Astrocyte of the spinal cord (primary cell): ENCODE data around the gene MYOC.
"Not testable (repeated sequence)": the region's sequence is repeated elsewhere in the genome, so short reads cannot be mapped to it uniquely, and the experiment has no call there.

ENCODE experiments used
- DNase-seq: peaks from one replicate; pipeline ENCODE4 v3.0.0; 2011; ENCODE audit warnings: low read depth, low spot score
- H3K4me3 ChIP-seq: 2 replicates; pipeline ENCODE4 v1.5.1; 2011; ENCODE audit warnings: low read depth, mild to moderate bottlenecking, low read length, moderate library complexity
- CTCF ChIP-seq: IDR thresholded peaks from 2 replicates; pipeline ENCODE4 v1.5.1; 2012; ENCODE audit warnings: low read depth, mild to moderate bottlenecking, low read length, inconsistent platforms
- in situ Hi-C: cut with HindIII; loops from 2 replicates; pipeline ENCODE4 v1.10.0; 2017; ENCODE audit warnings: low sequenced_read_pairs

MYOC gene

GRCh38 chr1:171652234-171652822, at the start of gene MYOC:
TSS of gene MYOC (minus strand) at chr1:171652688. CDS start at chr1:171652611, 77 bp downstream.
- no peak within 1 kb of the TSS for H3K4me3 ChIP-seq
- DNase-seq = no peak
- no peak for TF ChIP-seq CTCF
- in situ Hi-C loops = no loop called here

GRCh38 chr1:171699531-171699930, 47.0 kb upstream of the MYOC start:
- no peak for DNase-seq
- in situ Hi-C loops = no loop called here
- no peak for TF ChIP-seq CTCF
- no peak overlapping the region for H3K4me3 ChIP-seq

- DNase-seq, H3K4me3 ChIP-seq, in situ Hi-C loops: not testable (repeated sequence)
Measured at GRCh38 chr1:171695772-171696171, 43.3 kb upstream of the MYOC start.

- DNase-seq, H3K4me3 ChIP-seq, in situ Hi-C loops: not testable (repeated sequence)
Measured at GRCh38 chr1:171693541-171693940, 41.1 kb upstream of the MYOC start.

- no peak for TF ChIP-seq CTCF
- in situ Hi-C loops = no loop called here
- no peak overlapping the region for H3K4me3 ChIP-seq
- no peak for DNase-seq
Measured at GRCh38 chr1:171683870-171684269, 31.4 kb upstream of the MYOC start.

- no peak for DNase-seq
- TF ChIP-seq CTCF = no peak
- no peak overlapping the region for H3K4me3 ChIP-seq
- in situ Hi-C loops = no loop called here
Measured at GRCh38 chr1:171680339-171680738, 27.9 kb upstream of the MYOC start.

DNA sequence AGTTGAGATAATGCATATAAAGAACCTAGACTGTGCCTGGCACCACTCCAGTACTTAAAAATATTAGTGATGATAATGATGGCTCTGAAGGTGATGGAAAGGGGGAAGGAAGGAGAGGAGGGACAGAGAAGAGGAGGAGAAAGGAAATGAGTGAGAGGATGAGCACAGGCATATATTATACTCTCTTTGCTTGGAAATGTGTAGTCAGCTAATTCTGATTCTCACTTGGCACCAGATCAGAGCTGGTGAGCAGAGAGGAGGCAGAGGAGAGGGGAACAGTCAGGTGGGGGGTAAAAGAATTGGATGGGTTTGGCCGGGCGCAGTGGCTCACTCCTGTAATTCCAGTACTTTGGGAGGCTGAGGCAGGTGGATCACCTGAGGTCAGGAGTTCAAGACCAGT, 24.3 kb upstream of the MYOC start:
- in situ Hi-C loops = no loop called here
- no peak overlapping the region for H3K4me3 ChIP-seq
- no peak for DNase-seq
- no peak for TF ChIP-seq CTCF
